ENCODE data around the gene TUT1. TPM values are rescaled to one million over a fixed set of nuclear protein-coding genes. Genes with fewer than 3 reads are reported as not detected.

The TUT1 gene
- total RNA-seq, 1 experiment from 2014 or later: 40.0 TPM

DNA sequence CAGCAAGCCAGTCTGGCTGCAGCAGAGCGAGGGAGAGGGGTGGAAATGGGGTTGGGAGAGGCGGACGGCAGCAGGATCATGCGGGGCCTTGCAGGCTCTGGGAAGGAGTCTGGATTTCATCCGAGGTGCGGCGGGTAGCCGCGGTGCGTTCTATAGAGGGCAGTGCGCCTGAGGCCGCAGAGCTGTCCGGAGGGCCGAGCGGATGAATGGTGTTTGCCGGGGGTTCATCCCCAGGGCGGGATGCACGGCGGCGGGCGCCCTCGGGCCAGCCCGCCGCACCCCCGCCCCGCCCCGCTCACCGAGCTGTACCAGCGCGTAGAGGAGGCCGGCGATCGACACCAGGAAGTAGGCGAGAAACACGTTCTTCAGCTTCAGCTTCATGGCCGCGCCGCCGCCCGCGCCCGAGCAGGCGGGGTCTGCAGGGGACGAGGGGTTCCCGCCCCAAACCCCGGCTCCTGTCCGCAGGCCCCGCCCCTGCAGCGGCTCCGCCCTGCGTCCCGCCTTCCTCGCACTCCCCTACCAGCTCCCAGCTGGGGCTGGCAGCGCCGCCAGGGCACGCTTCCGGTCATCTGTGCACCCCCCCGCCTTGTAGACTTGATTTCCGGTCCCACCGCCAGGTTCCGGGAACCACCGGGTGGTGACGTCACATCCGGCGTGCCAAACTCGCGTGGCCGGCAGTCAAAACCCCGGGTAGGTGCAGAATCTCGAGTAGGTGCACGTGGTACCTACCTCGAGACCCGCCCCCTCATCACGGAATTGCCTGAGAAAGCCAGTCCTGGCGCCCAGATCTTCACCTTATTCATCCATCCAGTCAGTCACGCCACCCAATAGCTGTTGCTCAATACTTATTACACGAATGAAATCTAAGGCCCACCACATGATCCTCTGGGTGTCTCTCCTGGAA is 30.5 kb upstream of the TUT1 start, which contains the start of gene B3GAT3 (continued):
- TF ChIP-seq NFYB (CRISPR knock-in tag; conservative IDR thresholded peaks at IDR 0.05; ENCODE audit: low read depth) (no peak), ZNF317 (CRISPR knock-in tag; IDR thresholded peaks at IDR 0.05; ENCODE audit: borderline replicate concordance, low read depth) (peak; percentile 63; the same call in 1 of the 2 replicates), SP1 (CRISPR knock-in tag; conservative IDR thresholded peaks at IDR 0.05) (peak; percentile 96), CREM (CRISPR knock-in tag; IDR thresholded peaks at IDR 0.05) (peak; percentile 96), NFE2L1 (CRISPR knock-in tag; IDR thresholded peaks at IDR 0.05) (peak; percentile 74; the same call in 1 of the 2 replicates), ETV6 (CRISPR knock-in tag; IDR thresholded peaks at IDR 0.05) (peak; percentile 96), ELF4 (CRISPR knock-in tag; IDR thresholded peaks at IDR 0.05; ENCODE audit: low read depth) (no peak), GABPB1 (CRISPR knock-in tag; IDR thresholded peaks at IDR 0.05) (peak; percentile 88), ESRRA (CRISPR knock-in tag; IDR thresholded peaks at IDR 0.05; ENCODE audit: borderline replicate concordance) (no peak), ATF1 (CRISPR knock-in tag; IDR thresholded peaks at IDR 0.05) (peak; percentile 35; the same call in 1 of the 2 replicates), NR2C2 (CRISPR knock-in tag; IDR thresholded peaks at IDR 0.05) (no peak), KAT7 (CRISPR knock-in tag; IDR thresholded peaks at IDR 0.05; ENCODE audit: borderline replicate concordance) (no peak), RORB (CRISPR knock-in tag; IDR thresholded peaks at IDR 0.05) (no peak), NFATC4 (CRISPR knock-in tag; IDR thresholded peaks at IDR 0.05) (0 out of 2 replicates have a peak, but pooled peaks have one; percentile 5), TEAD1 (CRISPR knock-in tag; IDR thresholded peaks at IDR 0.05) (peak; percentile 69; the same call in 1 of the 2 replicates), SMAD3 (CRISPR knock-in tag; IDR thresholded peaks at IDR 0.05; ENCODE audit: borderline replicate concordance) (peak; percentile 69; the same call in 1 of the 2 replicates), SOX15 (CRISPR knock-in tag; IDR thresholded peaks at IDR 0.05) (no peak), ZNF423 (CRISPR knock-in tag; IDR thresholded peaks at IDR 0.05) (0 out of 2 replicates have a peak, but pooled peaks have one; percentile 13), CREB1 (CRISPR knock-in tag; IDR thresholded peaks at IDR 0.05) (0 out of 2 replicates have a peak, but pooled peaks have one; percentile 57), FOXJ3 (CRISPR knock-in tag; IDR thresholded peaks at IDR 0.05; ENCODE audit: borderline replicate concordance) (no peak)
- TF ChIP-seq, protein P1, sequence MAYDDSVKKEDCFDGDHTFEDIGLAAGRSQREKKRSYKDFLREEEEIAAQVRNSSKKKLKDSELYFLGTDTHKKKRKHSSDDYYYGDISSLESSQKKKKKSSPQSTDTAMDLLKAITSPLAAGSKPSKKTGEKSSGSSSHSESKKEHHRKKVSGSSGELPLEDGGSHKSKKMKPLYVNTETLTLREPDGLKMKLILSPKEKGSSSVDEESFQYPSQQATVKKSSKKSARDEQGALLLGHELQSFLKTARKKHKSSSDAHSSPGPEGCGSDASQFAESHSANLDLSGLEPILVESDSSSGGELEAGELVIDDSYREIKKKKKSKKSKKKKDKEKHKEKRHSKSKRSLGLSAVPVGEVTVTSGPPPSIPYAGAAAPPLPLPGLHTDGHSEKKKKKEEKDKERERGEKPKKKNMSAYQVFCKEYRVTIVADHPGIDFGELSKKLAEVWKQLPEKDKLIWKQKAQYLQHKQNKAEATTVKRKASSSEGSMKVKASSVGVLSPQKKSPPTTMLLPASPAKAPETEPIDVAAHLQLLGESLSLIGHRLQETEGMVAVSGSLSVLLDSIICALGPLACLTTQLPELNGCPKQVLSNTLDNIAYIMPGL (CRISPR knock-in tag; IDR thresholded peaks at IDR 0.05): peak; percentile 57; the same call in 1 of the 2 replicates
- TF ChIP-seq, protein P2, sequence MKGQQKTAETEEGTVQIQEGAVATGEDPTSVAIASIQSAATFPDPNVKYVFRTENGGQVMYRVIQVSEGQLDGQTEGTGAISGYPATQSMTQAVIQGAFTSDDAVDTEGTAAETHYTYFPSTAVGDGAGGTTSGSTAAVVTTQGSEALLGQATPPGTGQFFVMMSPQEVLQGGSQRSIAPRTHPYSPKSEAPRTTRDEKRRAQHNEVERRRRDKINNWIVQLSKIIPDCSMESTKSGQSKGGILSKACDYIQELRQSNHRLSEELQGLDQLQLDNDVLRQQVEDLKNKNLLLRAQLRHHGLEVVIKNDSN (CRISPR knock-in tag; IDR thresholded peaks at IDR 0.05): peak; percentile 80
- TF ChIP-seq, protein P3, sequence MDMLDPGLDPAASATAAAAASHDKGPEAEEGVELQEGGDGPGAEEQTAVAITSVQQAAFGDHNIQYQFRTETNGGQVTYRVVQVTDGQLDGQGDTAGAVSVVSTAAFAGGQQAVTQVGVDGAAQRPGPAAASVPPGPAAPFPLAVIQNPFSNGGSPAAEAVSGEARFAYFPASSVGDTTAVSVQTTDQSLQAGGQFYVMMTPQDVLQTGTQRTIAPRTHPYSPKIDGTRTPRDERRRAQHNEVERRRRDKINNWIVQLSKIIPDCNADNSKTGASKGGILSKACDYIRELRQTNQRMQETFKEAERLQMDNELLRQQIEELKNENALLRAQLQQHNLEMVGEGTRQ (CRISPR knock-in tag; IDR thresholded peaks at IDR 0.05): peak; percentile 83
- TF ChIP-seq, protein P4, sequence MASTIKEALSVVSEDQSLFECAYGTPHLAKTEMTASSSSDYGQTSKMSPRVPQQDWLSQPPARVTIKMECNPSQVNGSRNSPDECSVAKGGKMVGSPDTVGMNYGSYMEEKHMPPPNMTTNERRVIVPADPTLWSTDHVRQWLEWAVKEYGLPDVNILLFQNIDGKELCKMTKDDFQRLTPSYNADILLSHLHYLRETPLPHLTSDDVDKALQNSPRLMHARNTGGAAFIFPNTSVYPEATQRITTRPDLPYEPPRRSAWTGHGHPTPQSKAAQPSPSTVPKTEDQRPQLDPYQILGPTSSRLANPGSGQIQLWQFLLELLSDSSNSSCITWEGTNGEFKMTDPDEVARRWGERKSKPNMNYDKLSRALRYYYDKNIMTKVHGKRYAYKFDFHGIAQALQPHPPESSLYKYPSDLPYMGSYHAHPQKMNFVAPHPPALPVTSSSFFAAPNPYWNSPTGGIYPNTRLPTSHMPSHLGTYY (CRISPR knock-in tag; IDR thresholded peaks at IDR 0.05): 0 out of 2 replicates have a peak, but pooled peaks have one; percentile 27
- TF ChIP-seq, protein P5, sequence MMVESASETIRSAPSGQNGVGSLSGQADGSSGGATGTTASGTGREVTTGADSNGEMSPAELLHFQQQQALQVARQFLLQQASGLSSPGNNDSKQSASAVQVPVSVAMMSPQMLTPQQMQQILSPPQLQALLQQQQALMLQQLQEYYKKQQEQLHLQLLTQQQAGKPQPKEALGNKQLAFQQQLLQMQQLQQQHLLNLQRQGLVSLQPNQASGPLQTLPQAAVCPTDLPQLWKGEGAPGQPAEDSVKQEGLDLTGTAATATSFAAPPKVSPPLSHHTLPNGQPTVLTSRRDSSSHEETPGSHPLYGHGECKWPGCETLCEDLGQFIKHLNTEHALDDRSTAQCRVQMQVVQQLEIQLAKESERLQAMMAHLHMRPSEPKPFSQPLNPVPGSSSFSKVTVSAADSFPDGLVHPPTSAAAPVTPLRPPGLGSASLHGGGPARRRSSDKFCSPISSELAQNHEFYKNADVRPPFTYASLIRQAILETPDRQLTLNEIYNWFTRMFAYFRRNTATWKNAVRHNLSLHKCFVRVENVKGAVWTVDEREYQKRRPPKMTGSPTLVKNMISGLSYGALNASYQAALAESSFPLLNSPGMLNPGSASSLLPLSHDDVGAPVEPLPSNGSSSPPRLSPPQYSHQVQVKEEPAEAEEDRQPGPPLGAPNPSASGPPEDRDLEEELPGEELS (CRISPR knock-in tag; IDR thresholded peaks at IDR 0.05): peak; percentile 84
- TF ChIP-seq, protein P6, sequence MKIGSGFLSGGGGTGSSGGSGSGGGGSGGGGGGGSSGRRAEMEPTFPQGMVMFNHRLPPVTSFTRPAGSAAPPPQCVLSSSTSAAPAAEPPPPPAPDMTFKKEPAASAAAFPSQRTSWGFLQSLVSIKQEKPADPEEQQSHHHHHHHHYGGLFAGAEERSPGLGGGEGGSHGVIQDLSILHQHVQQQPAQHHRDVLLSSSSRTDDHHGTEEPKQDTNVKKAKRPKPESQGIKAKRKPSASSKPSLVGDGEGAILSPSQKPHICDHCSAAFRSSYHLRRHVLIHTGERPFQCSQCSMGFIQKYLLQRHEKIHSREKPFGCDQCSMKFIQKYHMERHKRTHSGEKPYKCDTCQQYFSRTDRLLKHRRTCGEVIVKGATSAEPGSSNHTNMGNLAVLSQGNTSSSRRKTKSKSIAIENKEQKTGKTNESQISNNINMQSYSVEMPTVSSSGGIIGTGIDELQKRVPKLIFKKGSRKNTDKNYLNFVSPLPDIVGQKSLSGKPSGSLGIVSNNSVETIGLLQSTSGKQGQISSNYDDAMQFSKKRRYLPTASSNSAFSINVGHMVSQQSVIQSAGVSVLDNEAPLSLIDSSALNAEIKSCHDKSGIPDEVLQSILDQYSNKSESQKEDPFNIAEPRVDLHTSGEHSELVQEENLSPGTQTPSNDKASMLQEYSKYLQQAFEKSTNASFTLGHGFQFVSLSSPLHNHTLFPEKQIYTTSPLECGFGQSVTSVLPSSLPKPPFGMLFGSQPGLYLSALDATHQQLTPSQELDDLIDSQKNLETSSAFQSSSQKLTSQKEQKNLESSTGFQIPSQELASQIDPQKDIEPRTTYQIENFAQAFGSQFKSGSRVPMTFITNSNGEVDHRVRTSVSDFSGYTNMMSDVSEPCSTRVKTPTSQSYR (CRISPR knock-in tag; IDR thresholded peaks at IDR 0.05): no peak
